IPS-20b (cell line): Measurements from ENCODE around the gene TBC1D8.

ENCODE experiments used
- H3K27ac ChIP-seq: one replicate; pipeline ENCODE4 v1.5.1; 2013; ENCODE audit warnings: low read length
- H3K27me3 ChIP-seq: 2 replicates; pipeline ENCODE4 v1.6.1; 2013; ENCODE audit warnings: mild to moderate bottlenecking, low read length, inconsistent platforms; ENCODE audit not compliant: insufficient read depth
- H3K36me3 ChIP-seq: 2 replicates; pipeline ENCODE4 v1.6.1; 2013; ENCODE audit warnings: low read depth, mild to moderate bottlenecking, inconsistent platforms, low read length, moderate library complexity; ENCODE audit not compliant: insufficient read depth
- H3K4me1 ChIP-seq: 2 replicates; pipeline ENCODE4 v1.6.1; 2013; ENCODE audit warnings: mild to moderate bottlenecking, control low read depth, inconsistent platforms, low read length, moderate library complexity; ENCODE audit not compliant: insufficient read depth
- H3K4me3 ChIP-seq: 2 replicates; pipeline ENCODE4 v1.5.1; 2013; ENCODE audit warnings: mild to moderate bottlenecking, low read length, inconsistent platforms
- H3K9ac ChIP-seq: 2 replicates; pipeline ENCODE4 v1.6.1; 2013; ENCODE audit warnings: low read depth, mild to moderate bottlenecking, inconsistent platforms, low read length, moderate library complexity
- H3K9me3 ChIP-seq: 2 replicates; pipeline ENCODE4 v1.6.1; 2013; ENCODE audit warnings: mild to moderate bottlenecking, low read depth, low read length, inconsistent platforms; ENCODE audit not compliant: insufficient read depth

The TBC1D8 gene

GRCh38 chr2:101151146-101151858 is at the start of gene TBC1D8:
Gene TBC1D8, minus strand, starts transcription at chr2:101151382. Its CDS starts 129 bp downstream, at chr2:101151253.
- peak within 1 kb of the TSS; percentile 59; the same call in 1 of the 2 replicates for H3K9ac ChIP-seq
- H3K4me1 ChIP-seq, result peaks cover 40% of the 10 kb centered on the region
- H3K27ac ChIP-seq, result no peak within 1 kb of the TSS
- H3K36me3 ChIP-seq, result no peaks in the 10 kb centered on the region
- H3K9me3 ChIP-seq, result no peaks in the 10 kb centered on the region
- peaks cover 40% of the 10 kb centered on the region for H3K27me3 ChIP-seq
- peak within 1 kb of the TSS; percentile 74 for H3K4me3 ChIP-seq

- no peak overlapping the region for H3K4me3 ChIP-seq
- H3K27me3 ChIP-seq, result no peaks in the 10 kb centered on the region
- H3K4me1 ChIP-seq, result no peaks in the 10 kb centered on the region
- H3K36me3 ChIP-seq, result no peaks in the 10 kb centered on the region
- no peak overlapping the region for H3K27ac ChIP-seq
- no peak overlapping the region for H3K9ac ChIP-seq
- H3K9me3 ChIP-seq, result no peaks in the 10 kb centered on the region
These were observed 49.5 kb upstream of the TBC1D8 start for GRCh38 chr2:101200676-101201075.

GRCh38 chr2:101199251-101199791 is 48.1 kb upstream of the TBC1D8 start:
- Histone ChIP-seq H3K36me3 (no peaks in the 10 kb centered on the region), H3K27me3 (no peaks in the 10 kb centered on the region), H3K4me1 (no peaks in the 10 kb centered on the region), H3K4me3 (no peak overlapping the region), H3K9ac (no peak overlapping the region), H3K27ac (no peak overlapping the region), H3K9me3 (no peaks in the 10 kb centered on the region)

GRCh38 chr2:101197814-101198213 is 46.6 kb upstream of the TBC1D8 start:
- no peak overlapping the region for H3K9ac ChIP-seq
- no peaks in the 10 kb centered on the region for H3K9me3 ChIP-seq
- no peaks in the 10 kb centered on the region for H3K4me1 ChIP-seq
- no peaks in the 10 kb centered on the region for H3K27me3 ChIP-seq
- no peaks in the 10 kb centered on the region for H3K36me3 ChIP-seq
- H3K27ac ChIP-seq, result no peak overlapping the region
- no peak overlapping the region for H3K4me3 ChIP-seq

GRCh38 chr2:101197215-101197745 is 46.1 kb upstream of the TBC1D8 start:
- H3K27me3 ChIP-seq, result no peaks in the 10 kb centered on the region
- H3K27ac ChIP-seq, result no peak overlapping the region
- H3K4me3 ChIP-seq, result no peak overlapping the region
- H3K9ac ChIP-seq, result no peak overlapping the region
- H3K4me1 ChIP-seq, result no peaks in the 10 kb centered on the region
- no peaks in the 10 kb centered on the region for H3K36me3 ChIP-seq
- H3K9me3 ChIP-seq, result no peaks in the 10 kb centered on the region

- Histone ChIP-seq H3K9ac (no peak overlapping the region), H3K27ac (no peak overlapping the region), H3K9me3 (no peaks in the 10 kb centered on the region), H3K27me3 (no peaks in the 10 kb centered on the region), H3K4me3 (no peak overlapping the region), H3K4me1 (peaks cover 2% of the 10 kb centered on the region; the same call in 1 of the 2 replicates), H3K36me3 (no peaks in the 10 kb centered on the region)
These were observed 44.9 kb upstream of the TBC1D8 start for GRCh38 chr2:101195871-101196661.

- no peaks in the 10 kb centered on the region for H3K36me3 ChIP-seq
- peaks cover 6% of the 10 kb centered on the region; the same call in 1 of the 2 replicates for H3K4me1 ChIP-seq
- H3K27me3 ChIP-seq, result no peaks in the 10 kb centered on the region
- no peak overlapping the region for H3K27ac ChIP-seq
- H3K9ac ChIP-seq, result no peak overlapping the region
- H3K4me3 ChIP-seq, result no peak overlapping the region
- H3K9me3 ChIP-seq, result no peaks in the 10 kb centered on the region
These were observed 41.9 kb upstream of the TBC1D8 start for GRCh38 chr2:101193033-101193626.

- H3K27me3 ChIP-seq, result no peaks in the 10 kb centered on the region
- peaks cover 12% of the 10 kb centered on the region; the same call in 1 of the 2 replicates for H3K4me1 ChIP-seq
- no peak overlapping the region for H3K9ac ChIP-seq
- no peak overlapping the region for H3K4me3 ChIP-seq
- no peaks in the 10 kb centered on the region for H3K9me3 ChIP-seq
- H3K27ac ChIP-seq, result no peak overlapping the region
- no peaks in the 10 kb centered on the region for H3K36me3 ChIP-seq
These were observed 39.8 kb upstream of the TBC1D8 start for GRCh38 chr2:101190747-101191516.

- H3K27ac ChIP-seq, result no peak overlapping the region
- no peak overlapping the region for H3K4me3 ChIP-seq
- H3K36me3 ChIP-seq, result no peaks in the 10 kb centered on the region
- peaks cover 20% of the 10 kb centered on the region for H3K4me1 ChIP-seq
- H3K9me3 ChIP-seq, result no peaks in the 10 kb centered on the region
- H3K9ac ChIP-seq, result no peak overlapping the region
- no peaks in the 10 kb centered on the region for H3K27me3 ChIP-seq
These were observed 37.7 kb upstream of the TBC1D8 start for GRCh38 chr2:101188683-101189405.

GRCh38 chr2:101187131-101187530 is 35.9 kb upstream of the TBC1D8 start:
- no peaks in the 10 kb centered on the region for H3K27me3 ChIP-seq

More at GRCh38 chr2:101187131-101187530, 35.9 kb upstream of the TBC1D8 start:
- Histone ChIP-seq H3K4me3 (no peak overlapping the region), H3K27ac (no peak overlapping the region), H3K9me3 (no peaks in the 10 kb centered on the region), H3K9ac (no peak overlapping the region), H3K36me3 (no peaks in the 10 kb centered on the region), H3K4me1 (peaks cover 20% of the 10 kb centered on the region)
